ENCODE data around the gene CYYR1.

CYYR1 gene

DNA sequence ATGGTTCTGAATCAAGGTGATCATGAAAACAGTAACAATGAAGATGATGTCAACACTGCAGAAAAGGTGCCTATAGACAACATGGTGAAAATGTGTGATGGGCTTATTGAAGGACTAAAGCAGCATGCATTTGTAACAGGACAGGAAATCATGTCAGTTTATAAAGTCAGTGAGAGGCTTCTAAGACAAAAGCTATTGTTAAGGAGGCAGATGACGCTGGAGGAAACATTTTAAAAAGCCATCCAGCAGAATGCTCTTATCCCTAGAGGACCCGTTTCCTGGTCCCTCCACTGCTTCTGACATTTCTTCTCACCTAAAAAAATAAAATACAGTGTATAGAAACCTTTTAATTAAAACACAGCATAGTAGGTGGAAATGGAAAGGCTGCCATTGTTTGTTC is 40.9 kb downstream of the CYYR1 start:
- TF ChIP-seq PPARA (CRISPR knock-in tag; IDR thresholded peaks at IDR 0.05; ENCODE audit: borderline replicate concordance): no peak
- no peak for TF ChIP-seq CSDC2 (CRISPR knock-in tag; IDR thresholded peaks at IDR 0.05)
- TF ChIP-seq TCF4 (CRISPR knock-in tag; IDR thresholded peaks at IDR 0.05; ENCODE audit: borderline replicate concordance): no peak
- TF ChIP-seq, protein P1, sequence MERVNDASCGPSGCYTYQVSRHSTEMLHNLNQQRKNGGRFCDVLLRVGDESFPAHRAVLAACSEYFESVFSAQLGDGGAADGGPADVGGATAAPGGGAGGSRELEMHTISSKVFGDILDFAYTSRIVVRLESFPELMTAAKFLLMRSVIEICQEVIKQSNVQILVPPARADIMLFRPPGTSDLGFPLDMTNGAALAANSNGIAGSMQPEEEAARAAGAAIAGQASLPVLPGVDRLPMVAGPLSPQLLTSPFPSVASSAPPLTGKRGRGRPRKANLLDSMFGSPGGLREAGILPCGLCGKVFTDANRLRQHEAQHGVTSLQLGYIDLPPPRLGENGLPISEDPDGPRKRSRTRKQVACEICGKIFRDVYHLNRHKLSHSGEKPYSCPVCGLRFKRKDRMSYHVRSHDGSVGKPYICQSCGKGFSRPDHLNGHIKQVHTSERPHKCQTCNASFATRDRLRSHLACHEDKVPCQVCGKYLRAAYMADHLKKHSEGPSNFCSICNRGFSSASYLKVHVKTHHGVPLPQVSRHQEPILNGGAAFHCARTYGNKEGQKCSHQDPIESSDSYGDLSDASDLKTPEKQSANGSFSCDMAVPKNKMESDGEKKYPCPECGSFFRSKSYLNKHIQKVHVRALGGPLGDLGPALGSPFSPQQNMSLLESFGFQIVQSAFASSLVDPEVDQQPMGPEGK (CRISPR knock-in tag; IDR thresholded peaks at IDR 0.05; ENCODE audit: borderline replicate concordance): no peak
- no peak for ATAC-seq

DNA sequence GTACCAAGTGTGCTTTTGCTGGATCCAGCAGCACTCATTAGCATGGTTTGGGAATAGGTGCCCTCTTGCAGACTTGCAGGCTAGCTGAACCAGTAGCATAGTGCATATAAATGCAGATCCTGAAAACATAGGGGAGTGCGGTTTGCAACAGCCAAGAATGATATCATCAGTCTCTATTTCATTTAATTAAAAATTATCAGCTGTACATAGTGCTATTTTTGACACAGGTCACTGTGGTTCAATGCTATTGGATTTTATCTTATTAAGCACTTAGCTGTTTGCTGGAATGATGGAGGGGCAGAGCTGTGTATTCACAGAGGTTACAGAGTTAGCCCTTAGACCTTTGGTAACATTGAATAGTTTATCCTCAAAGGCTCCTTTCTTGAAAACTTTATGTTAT is 43.6 kb downstream of the CYYR1 start:
- no peak for ATAC-seq
- no peak for TF ChIP-seq OSR1 (CRISPR knock-in tag; IDR thresholded peaks at IDR 0.05)
- no peak for TF ChIP-seq ZNF8 (CRISPR knock-in tag; IDR thresholded peaks at IDR 0.05)
- no peak for TF ChIP-seq ARNTL (CRISPR knock-in tag; IDR thresholded peaks at IDR 0.05; ENCODE audit: borderline replicate concordance, low read depth)
- no peak for TF ChIP-seq RARB (CRISPR knock-in tag; IDR thresholded peaks at IDR 0.05)
- no peak for TF ChIP-seq BACH2 (CRISPR knock-in tag; IDR thresholded peaks at IDR 0.05; ENCODE audit: borderline replicate concordance)
- no peak for TF ChIP-seq SNAI2 (CRISPR knock-in tag; IDR thresholded peaks at IDR 0.05)
- TF ChIP-seq, protein P2, sequence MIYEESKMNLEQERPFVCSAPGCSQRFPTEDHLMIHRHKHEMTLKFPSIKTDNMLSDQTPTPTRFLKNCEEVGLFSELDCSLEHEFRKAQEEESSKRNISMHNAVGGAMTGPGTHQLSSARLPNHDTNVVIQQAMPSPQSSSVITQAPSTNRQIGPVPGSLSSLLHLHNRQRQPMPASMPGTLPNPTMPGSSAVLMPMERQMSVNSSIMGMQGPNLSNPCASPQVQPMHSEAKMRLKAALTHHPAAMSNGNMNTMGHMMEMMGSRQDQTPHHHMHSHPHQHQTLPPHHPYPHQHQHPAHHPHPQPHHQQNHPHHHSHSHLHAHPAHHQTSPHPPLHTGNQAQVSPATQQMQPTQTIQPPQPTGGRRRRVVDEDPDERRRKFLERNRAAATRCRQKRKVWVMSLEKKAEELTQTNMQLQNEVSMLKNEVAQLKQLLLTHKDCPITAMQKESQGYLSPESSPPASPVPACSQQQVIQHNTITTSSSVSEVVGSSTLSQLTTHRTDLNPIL (CRISPR knock-in tag; IDR thresholded peaks at IDR 0.05; ENCODE audit: low read depth): no peak
- TF ChIP-seq, protein P3, sequence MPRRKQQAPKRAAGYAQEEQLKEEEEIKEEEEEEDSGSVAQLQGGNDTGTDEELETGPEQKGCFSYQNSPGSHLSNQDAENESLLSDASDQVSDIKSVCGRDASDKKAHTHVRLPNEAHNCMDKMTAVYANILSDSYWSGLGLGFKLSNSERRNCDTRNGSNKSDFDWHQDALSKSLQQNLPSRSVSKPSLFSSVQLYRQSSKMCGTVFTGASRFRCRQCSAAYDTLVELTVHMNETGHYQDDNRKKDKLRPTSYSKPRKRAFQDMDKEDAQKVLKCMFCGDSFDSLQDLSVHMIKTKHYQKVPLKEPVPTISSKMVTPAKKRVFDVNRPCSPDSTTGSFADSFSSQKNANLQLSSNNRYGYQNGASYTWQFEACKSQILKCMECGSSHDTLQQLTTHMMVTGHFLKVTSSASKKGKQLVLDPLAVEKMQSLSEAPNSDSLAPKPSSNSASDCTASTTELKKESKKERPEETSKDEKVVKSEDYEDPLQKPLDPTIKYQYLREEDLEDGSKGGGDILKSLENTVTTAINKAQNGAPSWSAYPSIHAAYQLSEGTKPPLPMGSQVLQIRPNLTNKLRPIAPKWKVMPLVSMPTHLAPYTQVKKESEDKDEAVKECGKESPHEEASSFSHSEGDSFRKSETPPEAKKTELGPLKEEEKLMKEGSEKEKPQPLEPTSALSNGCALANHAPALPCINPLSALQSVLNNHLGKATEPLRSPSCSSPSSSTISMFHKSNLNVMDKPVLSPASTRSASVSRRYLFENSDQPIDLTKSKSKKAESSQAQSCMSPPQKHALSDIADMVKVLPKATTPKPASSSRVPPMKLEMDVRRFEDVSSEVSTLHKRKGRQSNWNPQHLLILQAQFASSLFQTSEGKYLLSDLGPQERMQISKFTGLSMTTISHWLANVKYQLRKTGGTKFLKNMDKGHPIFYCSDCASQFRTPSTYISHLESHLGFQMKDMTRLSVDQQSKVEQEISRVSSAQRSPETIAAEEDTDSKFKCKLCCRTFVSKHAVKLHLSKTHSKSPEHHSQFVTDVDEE (CRISPR knock-in tag; IDR thresholded peaks at IDR 0.05): no peak
- no peak for TF ChIP-seq CSDC2 (CRISPR knock-in tag; IDR thresholded peaks at IDR 0.05)
- TF ChIP-seq GLIS3 (CRISPR knock-in tag; IDR thresholded peaks at IDR 0.05): no peak

DNA sequence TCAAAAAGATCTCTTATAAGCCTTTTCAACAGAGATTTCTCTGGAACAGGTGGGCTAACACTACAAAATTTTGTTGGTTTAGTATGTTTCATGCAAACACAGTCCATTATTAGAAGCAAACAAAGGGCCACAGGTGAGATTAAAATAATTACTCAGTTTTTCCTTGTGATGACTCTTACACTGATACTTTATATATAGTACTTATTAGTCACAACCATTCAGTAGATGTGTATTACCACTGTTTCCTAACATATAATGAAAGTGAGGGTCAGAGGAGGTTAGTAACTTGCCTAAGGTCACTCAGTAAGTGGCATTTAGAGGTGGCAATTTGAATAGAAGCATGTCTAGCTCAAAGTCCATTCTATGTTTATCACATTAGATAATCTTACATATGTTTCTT is 44.2 kb downstream of the CYYR1 start:
- ATAC-seq: no peak
- TF ChIP-seq, protein P4, sequence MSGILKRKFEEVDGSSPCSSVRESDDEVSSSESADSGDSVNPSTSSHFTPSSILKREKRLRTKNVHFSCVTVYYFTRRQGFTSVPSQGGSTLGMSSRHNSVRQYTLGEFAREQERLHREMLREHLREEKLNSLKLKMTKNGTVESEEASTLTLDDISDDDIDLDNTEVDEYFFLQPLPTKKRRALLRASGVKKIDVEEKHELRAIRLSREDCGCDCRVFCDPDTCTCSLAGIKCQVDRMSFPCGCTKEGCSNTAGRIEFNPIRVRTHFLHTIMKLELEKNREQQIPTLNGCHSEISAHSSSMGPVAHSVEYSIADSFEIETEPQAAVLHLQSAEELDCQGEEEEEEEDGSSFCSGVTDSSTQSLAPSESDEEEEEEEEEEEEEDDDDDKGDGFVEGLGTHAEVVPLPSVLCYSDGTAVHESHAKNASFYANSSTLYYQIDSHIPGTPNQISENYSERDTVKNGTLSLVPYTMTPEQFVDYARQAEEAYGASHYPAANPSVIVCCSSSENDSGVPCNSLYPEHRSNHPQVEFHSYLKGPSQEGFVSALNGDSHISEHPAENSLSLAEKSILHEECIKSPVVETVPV (CRISPR knock-in tag; IDR thresholded peaks at IDR 0.05): no peak
- no peak for TF ChIP-seq ARNTL (CRISPR knock-in tag; IDR thresholded peaks at IDR 0.05; ENCODE audit: borderline replicate concordance, low read depth)
- no peak for TF ChIP-seq ZNF70 (CRISPR knock-in tag; IDR thresholded peaks at IDR 0.05)
- no peak for TF ChIP-seq ESRRG (CRISPR knock-in tag; IDR thresholded peaks at IDR 0.05)
- TF ChIP-seq TCF4 (CRISPR knock-in tag; IDR thresholded peaks at IDR 0.05; ENCODE audit: borderline replicate concordance): no peak
- no peak for TF ChIP-seq ZFP3 (CRISPR knock-in tag; IDR thresholded peaks at IDR 0.05)
- TF ChIP-seq OSR1 (CRISPR knock-in tag; IDR thresholded peaks at IDR 0.05): no peak
- TF ChIP-seq, protein P3 (CRISPR knock-in tag; IDR thresholded peaks at IDR 0.05): no peak
- TF ChIP-seq BACH2 (CRISPR knock-in tag; IDR thresholded peaks at IDR 0.05; ENCODE audit: borderline replicate concordance): no peak
- no peak for TF ChIP-seq ZFP30 (CRISPR knock-in tag; IDR thresholded peaks at IDR 0.05)
- no peak for TF ChIP-seq PPARA (CRISPR knock-in tag; IDR thresholded peaks at IDR 0.05; ENCODE audit: borderline replicate concordance)
- TF ChIP-seq ISL1 (CRISPR knock-in tag; IDR thresholded peaks at IDR 0.05): no peak
- TF ChIP-seq TOX (CRISPR knock-in tag; IDR thresholded peaks at IDR 0.05; ENCODE audit: borderline replicate concordance): no peak
- TF ChIP-seq ZNF565 (CRISPR knock-in tag; conservative IDR thresholded peaks at IDR 0.05; ENCODE audit: low read depth): no peak
- no peak for TF ChIP-seq RARB (CRISPR knock-in tag; IDR thresholded peaks at IDR 0.05)
- TF ChIP-seq, protein P5, sequence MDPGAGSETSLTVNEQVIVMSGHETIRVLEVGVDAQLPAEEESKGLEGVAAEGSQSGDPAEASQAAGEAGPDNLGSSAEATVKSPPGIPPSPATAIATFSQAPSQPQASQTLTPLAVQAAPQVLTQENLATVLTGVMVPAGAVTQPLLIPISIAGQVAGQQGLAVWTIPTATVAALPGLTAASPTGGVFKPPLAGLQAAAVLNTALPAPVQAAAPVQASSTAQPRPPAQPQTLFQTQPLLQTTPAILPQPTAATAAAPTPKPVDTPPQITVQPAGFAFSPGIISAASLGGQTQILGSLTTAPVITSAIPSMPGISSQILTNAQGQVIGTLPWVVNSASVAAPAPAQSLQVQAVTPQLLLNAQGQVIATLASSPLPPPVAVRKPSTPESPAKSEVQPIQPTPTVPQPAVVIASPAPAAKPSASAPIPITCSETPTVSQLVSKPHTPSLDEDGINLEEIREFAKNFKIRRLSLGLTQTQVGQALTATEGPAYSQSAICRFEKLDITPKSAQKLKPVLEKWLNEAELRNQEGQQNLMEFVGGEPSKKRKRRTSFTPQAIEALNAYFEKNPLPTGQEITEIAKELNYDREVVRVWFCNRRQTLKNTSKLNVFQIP (CRISPR knock-in tag; IDR thresholded peaks at IDR 0.05; ENCODE audit: borderline replicate concordance, low read depth): no peak
- no peak for TF ChIP-seq ZC3H10 (CRISPR knock-in tag; IDR thresholded peaks at IDR 0.05)

Measured in SK-N-SH treated with all-trans-retinoic acid at 6 μM for 48 hours (cell line).